ENCODE data around the gene ZFAND2B.

Gene ZFAND2B

DNA sequence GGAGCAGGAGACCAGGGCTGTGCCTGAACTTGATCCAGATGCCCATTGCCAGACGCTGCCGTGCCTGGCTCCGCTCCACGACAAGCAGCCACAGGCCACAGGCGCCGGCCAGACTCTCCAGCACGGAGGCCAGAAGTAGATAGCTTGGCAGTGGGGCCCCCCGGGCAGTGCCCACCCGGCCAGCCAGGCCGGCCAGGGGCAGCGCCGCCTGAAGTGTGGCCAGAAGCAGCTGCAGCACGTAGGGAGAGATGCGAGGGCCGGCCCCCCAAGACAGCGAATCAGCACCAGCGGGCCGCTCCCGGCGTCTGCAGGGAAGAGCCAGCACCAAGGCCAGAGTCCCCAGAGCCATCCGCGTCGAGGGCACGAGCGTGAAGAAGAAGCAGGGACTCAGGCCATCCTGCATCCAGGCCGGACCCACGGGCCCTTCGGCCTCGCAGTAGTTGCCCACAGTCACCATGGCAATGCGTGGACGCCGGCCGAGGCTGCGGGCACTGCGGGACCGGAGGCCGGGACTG is 11.7 kb downstream of the ZFAND2B start:
- DNase-seq (ENCODE audit: insufficient read length, low spot score) (peak; percentile 58), FAIRE-seq (no peak)
- no peak for TF ChIP-seq POLR2A (IDR thresholded peaks at IDR 0.05; ENCODE audit: low read depth, low read length)

DNA sequence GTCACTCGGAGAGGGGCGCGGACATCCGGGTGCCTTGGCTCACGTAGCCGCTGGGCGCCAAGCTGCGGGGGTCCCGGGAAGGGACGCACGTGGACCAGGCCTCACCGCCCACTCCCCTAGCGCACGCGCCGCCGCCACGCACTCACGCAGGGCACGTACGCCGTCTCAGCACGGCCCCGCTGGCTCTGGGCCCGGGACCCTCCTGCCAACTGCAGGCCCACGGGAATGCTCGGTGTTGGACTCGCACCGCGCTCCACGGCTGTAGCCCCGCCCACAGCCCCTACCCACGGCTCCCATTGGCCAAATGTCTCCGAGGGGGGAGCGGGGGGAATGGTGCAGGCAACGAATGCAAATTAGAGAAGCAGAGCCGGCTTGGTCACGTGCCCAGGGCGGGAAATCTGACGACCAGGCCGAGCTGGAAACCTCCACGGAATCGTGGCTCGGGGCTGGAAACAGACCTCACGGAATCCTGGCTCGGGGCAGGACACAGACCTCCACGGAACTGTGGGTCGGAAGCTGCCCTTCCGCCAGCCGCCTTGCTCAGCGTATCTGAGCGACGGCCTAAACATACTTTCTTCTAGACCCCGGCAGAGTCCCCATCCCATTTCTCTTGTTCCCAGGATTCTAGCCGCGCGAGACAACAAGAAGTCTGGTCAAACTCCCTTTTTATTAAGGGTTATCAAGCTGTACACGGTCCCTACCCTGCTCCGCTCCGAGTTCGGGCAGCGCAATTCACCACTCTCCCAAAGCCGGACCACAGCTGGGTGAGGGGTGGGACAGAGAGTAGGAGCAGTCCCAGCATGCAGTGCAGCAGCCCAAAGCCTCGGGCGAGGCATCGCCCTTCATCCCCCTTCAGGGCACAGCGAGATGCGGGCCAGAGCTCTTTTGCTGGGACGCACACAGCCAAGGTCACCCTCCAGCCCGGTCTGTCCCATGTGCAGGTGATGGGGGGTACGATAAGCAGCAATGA is 12.4 kb downstream of the ZFAND2B start, which contains the start of gene ABCB6:
ABCB6 (minus strand) TSS at position 227 of the 970 bp plus-strand sequence. CDS start 285 bp downstream, outside the sequence.
- DNase-seq (ENCODE audit: insufficient read length, low spot score): peak; percentile 76

DNA sequence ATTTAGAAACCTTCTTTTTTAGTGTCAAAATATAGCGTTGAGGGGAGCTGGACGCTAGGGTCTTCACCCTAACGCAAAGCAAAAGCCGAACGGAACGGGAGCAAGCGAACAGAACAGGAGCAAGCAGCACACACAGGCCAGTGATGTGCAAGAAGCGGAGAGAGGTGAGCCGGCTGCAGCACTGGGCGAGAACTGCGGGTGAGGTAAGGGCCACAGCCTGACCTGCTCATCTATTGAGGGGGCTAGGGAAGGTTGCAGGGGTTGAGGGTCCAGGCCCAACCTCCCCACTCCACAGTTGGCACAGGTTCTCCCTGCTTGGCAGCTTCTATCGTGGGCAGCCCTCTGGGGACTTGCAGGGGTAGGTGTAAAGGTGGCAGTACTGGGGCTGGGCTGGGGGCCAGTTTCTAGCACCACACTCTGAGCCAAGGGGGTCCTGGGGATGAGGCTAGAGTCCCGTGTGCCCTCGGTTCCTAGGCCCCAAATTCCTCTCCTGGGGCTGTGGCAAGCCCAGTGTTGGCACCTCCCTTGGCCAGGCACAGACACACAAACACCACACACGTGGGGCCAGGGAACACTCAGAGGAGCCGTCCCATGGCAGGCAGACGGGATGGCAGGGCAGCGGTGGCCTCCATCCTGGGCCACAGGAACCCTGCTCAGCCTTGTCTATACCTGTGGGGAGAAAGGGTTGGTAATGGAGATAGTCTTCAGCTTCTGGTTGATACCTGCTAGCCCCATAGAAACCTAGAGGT is 13.4 kb downstream of the ZFAND2B start:
- FAIRE-seq: no peak
- no peak for DNase-seq (ENCODE audit: insufficient read length, low spot score)
- TF ChIP-seq POLR2A (IDR thresholded peaks at IDR 0.05; ENCODE audit: low read depth, low read length): no peak

More for the DNA sequence above, 12.4 kb downstream of the ZFAND2B start, which contains the start of gene ABCB6:
- FAIRE-seq: no peak
- TF ChIP-seq POLR2A (IDR thresholded peaks at IDR 0.05; ENCODE audit: low read depth, low read length): peak; percentile 69

DNA sequence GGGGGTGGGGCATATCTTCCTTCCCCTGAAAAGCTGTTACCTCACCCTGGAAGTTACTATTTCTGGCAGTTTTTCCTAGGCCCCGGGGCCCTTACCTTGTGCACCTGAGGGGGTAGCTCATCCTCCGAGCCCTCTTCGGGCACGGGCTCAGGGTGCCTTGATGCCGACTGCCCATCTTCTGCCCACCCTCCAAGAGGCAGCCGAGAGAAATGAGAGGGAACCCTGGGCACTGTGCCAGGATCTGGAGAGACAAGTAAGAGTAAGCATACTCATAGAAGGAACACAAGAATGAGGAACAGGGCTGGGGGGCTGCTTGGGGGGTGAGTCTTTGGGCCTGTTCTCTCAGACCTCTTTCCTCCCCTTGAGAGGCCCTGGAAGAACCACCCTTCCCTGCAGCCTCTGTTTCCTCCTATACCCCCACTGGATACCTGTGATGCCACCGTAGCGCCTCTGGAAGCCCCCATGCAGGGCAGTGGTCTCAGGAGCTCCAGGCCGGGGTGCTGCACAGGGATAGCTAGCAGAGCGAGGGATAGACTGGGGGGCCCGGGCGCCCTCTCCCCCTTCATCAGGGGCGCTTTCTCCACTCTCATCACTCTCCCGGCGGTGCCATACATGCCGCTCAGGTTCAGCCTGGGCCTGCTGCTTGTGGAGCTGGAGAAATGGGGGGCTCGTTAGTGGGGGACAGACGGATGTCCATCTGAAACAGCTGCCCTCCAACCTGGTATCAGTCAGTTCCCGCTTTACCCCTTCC is 14.2 kb downstream of the ZFAND2B start:
- no peak for FAIRE-seq
- TF ChIP-seq POLR2A (IDR thresholded peaks at IDR 0.05; ENCODE audit: low read depth, low read length): no peak
- DNase-seq (ENCODE audit: insufficient read length, low spot score): no peak

DNA sequence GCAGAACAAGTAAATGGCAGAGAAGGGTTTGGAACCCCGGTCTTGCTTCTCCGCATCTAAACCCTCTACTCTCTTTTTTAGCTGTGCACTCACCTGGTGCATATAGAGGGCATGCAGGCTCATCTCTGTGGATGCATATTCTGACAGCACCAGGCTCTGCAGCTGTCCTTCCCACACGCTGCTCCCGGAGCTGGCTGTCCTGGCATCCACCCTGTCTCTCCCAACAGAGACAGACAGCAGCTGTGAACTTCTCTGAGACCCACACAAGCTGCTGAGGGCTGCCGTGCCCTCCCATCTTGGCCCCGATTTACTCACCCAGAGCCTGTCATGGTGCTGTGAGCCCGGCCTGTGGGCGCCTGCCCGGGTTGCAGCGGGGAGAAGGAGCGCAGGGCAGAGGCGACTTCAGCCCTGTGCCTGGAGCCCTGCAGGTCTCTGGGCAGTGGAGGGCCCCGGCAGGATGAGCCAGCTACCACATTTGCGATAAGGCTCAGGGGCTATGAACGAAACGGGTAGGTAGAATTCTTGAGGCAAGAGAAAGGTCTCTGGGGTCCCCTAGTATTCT is 15.5 kb downstream of the ZFAND2B start:
- DNase-seq (ENCODE audit: insufficient read length, low spot score) (no peak), FAIRE-seq (no peak)
- TF ChIP-seq POLR2A (IDR thresholded peaks at IDR 0.05; ENCODE audit: low read depth, low read length): no peak

DNA sequence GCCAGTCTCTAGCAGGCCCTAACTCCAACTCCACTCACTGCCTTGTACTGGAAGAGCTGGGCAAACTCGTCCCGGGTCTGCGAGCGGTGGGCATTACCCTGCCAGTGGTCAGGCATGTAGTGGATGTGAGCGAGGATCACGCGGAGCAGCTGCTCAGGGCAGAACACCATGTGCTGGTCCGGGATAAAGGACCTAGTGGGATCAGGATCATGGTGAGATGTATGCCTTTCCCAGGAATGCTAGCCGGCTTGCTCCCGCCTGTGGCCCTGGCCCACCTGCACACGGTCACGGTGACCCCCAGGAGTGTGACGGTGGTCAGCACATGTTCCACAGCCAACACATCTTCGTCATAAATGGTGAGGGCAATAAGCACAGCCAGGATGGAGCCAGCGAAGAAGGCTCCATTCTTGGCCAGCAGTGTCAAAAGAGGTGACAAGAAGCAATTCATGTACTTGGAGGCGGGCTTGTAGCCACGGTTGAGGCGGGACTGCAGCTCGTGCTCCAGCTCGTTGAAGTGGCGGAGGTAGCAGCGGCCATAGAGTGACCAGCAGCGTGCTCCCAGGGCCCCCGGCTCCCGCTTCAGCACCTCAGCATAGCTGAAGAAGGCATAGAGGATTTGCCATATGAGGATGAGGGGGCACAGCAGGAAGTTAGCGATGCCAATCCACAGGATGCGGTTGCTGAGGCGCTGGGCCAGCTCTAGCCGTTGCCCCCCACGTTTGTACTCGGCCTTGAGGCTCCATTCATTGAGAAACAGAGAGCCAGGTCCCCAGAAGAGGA is 17.4 kb downstream of the ZFAND2B start:
- TF ChIP-seq POLR2A (IDR thresholded peaks at IDR 0.05; ENCODE audit: low read depth, low read length): no peak
- FAIRE-seq: no peak
- DNase-seq (ENCODE audit: insufficient read length, low spot score): no peak

DNA sequence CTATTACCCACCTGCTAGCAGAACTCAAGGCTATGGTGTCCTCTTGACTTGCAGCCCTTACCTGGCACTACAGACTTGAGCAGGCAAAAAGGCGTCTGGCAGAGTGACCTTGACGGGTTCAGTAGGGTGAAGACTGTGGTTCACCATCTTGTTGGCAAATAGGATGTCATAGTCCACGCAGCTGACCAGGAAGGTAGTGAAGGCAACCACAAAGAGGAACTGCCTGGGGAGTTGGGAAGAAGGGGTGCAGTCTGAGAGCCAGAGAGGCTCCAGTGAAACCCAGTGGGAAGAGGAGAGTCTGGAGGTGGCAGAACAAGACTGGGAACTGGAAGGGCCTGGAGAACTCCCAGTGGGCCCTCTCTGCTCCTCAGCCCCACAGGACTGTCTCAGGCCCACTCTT is 18.8 kb downstream of the ZFAND2B start:
- no peak for TF ChIP-seq POLR2A (IDR thresholded peaks at IDR 0.05; ENCODE audit: low read depth, low read length)
- DNase-seq (ENCODE audit: insufficient read length, low spot score) (no peak), FAIRE-seq (no peak)

DNA sequence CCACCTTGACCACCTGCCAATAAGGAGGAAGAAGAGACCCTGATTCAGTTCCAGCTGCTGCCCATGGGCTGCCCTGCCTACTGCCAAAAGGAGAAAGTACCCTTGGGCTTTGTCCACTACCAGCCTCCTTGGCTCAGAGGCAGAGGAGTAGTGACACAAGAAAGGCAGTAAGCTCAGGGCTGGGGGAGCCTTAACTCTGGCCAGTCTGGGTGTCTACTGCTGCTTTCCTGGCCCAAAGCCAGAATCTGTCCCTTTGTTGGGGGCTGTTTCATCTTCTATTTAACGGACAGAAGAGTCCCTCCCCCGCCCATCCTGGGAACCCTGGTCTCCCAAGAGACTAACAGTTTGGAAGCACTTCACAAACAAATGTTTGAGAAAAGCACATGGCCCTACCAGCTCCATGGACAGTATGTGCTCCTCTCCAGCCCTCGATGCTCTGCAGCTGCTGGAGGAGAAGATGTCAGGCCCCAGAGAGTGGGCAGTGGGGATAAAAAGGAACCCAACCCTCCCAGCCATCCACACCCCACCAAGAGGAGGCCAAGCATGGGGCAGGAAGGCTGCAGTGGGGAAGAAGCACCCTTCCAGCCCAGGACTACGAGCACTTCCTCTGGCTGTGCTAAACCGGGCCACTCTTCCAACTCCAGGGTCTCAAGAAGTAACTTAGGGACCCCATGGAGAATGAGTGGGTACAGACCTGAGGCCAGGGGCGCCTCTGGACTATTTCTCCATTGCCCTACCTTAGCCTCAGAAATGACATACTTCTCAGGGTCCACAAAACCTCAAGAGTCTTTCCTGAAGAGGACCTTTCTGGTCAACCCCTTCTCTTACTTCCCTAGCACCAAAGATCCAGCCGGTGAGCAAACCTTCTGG is 21.7 kb downstream of the ZFAND2B start:
- FAIRE-seq: no peak
- DNase-seq (ENCODE audit: insufficient read length, low spot score): no peak
- TF ChIP-seq POLR2A (IDR thresholded peaks at IDR 0.05; ENCODE audit: low read depth, low read length): no peak

DNA sequence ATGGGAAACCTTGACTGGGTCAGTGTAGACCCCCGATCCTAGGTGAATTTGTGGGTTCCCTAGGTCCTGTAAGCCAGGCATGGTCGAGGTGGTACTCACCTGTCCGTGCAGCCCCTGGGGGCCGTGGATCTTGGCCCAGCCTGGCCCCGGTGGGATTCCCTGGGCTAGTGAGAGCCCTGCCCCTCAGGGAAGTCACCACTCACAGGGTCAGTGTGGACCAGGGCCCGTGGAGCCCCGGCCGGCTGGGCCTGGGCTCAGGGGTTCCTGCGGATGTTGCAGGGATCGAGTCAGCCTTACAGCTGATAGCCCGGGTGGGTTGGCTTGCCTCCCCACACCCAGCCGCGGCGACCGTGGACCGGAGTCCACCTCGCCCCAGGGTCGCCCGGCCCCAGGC is 22.3 kb downstream of the ZFAND2B start:
- FAIRE-seq (no peak), DNase-seq (ENCODE audit: insufficient read length, low spot score) (no peak)
- TF ChIP-seq POLR2A (IDR thresholded peaks at IDR 0.05; ENCODE audit: low read depth, low read length): no peak

DNA sequence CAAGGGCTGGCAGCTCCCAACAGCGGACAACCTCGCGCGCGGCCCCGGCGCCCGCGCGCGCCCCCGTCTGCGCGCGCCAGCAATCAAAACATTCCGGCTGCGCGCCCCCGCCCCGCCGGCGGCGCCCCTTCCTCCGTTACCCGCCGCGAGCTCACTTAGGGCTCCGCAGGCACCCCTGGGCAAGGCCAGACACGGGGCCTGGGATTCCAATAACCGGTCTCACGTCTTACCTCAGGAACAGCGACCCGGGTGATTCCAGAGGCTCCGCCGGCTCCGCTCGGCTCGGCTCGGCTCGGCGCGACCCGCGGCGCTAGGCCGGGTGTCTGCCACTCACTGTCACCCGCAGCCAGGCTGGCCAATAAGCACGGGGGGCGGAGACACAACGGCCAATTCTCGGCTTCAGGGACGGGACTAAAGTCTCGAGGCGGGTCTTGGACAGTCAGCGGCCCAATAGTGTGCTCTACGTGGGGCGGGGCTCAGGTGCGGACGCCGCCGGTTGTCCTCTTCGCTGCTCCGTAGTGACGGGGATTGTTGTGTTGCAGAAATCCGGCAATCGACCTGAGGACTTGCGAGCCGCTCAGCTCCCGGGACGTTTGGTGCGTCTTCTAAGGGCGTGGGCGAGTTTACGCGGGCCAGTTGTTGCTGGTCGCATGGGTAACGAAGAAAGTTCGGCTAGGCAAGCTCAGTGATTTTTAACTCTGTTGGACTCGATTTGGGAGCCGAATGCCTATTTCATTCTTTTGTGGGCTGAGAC is 22.9 kb downstream of the ZFAND2B start, which contains the start of the genes ANKZF1 and ATG9A:
ANKZF1 (plus strand) TSS at position 502 of the 754 bp plus-strand sequence. CDS start 452 bp downstream, outside the sequence.
ATG9A (minus strand) TSS at position 332 of the 754 bp plus-strand sequence. CDS start 1,612 bp downstream, outside the sequence.
- FAIRE-seq (peak; percentile 71), DNase-seq (ENCODE audit: insufficient read length, low spot score) (peak; percentile 98)
- TF ChIP-seq POLR2A (IDR thresholded peaks at IDR 0.05; ENCODE audit: low read depth, low read length): peak; percentile 65
